ENCODE measurements around the gene MFSD2A. TPM values are rescaled to one million over a fixed set of nuclear protein-coding genes. Genes with fewer than 3 reads are reported as not detected.

MFSD2A gene
- total RNA-seq, 1 donor from 2014 or later, result 0.65 TPM

Other genes starting within 250 kb of the MFSD2A start
- 27.9 TPM for gene PPIE, start 216.3 kb upstream of the MFSD2A start, total RNA-seq
- gene OXCT2, start 183.8 kb upstream of the MFSD2A start, total RNA-seq, result 1.3 TPM
- gene BMP8B, start 166.3 kb upstream of the MFSD2A start, total RNA-seq, result 0.41 TPM
- gene TRIT1, start 71.6 kb upstream of the MFSD2A start, total RNA-seq, result 18.0 TPM
- gene MYCL, start 53.2 kb upstream of the MFSD2A start, total RNA-seq, result 1.1 TPM
- gene CAP1, start 85.6 kb downstream of the MFSD2A start, total RNA-seq, result 88.8 TPM
- 44.1 TPM for gene PPT1, start 142.1 kb downstream of the MFSD2A start, total RNA-seq
- gene RLF, start 206.2 kb downstream of the MFSD2A start, total RNA-seq, result 12.7 TPM